8988T (cell line): ENCODE measurements around the gene PIP5K1B.

Experiments
- DNase-seq: peaks from one replicate; pipeline ENCODE4 v3.0.0; 2011

PIP5K1B gene

DNA sequence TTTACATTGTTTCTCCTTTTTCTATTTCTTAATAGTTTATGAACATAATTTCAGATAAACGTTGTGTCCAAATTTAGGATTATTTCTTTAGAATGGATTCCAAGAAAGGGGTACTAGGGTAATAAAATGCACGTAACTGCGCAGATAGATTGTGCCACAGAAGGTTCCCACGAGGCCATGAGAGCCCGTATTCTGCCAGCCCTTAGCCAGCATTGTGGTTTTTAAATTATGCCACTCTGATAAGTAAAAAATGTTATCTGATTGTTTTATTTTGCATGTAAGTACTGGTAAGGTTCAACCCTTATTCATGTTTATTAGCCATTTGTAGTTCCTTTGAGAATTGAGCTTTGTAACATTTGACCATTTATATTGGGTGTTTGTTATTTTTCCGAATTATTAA lies 220.1 kb downstream of the PIP5K1B start:
- no peak for DNase-seq

DNA sequence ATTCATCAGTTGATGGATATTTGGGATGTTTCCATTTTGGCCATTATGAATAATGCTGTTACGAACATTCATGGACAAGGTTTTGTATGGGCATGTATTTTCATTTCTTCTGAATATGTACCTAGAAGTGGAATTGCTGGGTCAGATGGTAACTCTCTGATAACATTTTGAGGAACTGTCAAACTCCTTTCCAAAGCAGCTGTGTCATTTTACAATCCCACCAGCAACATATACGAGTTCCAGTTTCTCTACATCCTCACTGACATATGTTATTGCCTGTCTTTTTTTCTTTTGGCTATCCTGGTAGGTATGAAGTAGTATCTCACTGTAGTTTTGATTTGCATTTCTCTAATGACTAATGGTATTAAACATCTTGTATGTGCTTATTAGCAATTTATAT lies 222.1 kb downstream of the PIP5K1B start:
- no peak for DNase-seq

DNA sequence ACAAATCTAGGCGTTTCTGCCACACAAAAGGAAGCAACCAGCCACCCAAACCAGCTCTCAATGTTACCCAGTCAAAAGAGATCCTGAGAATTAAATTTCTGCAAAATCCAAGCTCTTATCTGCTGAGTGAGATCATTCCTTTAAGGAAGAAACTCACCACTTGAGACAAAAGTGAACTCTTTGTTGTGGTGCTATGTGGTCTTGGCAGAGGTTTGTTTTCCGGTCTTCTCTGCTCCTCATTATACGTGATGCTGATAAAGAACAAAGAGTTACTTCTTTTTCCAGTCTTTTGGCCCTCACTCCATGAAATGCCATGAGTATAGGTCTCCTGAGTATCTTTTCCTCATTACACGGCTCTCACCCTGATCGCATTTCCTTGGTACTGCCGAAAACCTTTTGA lies 226.8 kb downstream of the PIP5K1B start:
- no peak for DNase-seq

DNA sequence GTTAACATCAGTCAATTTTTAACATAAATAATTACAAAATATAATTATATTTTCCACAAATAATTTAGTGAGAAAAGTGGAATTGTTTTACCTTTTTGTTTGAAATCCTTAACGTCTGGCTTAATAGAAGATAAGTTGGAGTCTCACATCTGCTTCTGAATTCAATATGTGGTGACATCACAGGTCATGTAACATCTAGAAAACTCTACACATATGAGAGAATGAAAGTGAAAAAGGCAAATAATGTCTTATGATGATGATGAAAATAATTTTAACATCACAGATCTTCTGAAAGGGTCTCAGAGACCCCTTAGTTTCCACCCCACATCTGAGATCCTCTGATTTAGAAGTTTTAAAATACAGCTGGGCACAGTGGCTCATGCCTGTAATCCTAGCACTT lies 227.4 kb downstream of the PIP5K1B start:
- DNase-seq, result no peak

DNA sequence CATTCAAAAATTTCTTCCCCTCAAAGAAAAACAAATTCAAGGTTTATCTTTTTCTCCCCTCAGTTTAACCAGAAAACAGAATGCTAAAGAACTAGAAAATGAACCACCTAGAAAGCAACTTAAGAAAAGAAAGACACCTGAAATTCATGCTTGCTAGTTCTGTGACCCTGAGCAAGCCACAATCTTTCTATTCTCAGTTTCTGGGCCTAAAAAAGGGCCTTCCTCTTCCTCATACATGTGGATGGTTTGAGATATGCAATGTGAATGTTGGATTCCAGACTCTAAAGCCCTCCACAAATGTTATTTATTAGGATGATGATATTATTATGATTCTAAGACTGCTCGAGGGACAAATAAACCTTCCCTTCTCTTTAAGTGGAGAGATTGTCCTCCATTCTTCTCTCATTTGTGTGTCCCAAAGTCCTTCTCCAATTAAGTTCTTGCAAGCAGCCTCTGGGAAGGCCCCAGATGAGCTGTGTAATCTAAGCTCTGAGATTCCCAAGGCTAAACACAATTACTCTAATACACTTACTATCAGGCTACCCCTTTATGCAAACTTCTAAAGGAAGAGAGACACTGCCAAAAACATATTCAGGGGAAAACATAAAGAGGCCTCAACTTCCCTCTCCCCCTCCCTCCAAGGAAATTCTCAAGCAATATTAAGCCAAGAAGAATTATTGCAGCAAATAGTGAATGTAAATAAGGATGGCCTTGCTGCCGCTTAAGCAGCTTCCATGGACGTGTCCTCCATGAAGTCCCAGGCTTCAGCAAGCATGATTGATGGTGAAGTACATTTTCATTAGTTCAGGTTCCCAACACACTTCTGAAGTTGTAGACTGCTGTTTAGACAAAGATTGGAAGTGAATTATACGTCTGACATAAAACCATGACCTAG lies 228.6 kb downstream of the PIP5K1B start:
- no peak for DNase-seq

DNA sequence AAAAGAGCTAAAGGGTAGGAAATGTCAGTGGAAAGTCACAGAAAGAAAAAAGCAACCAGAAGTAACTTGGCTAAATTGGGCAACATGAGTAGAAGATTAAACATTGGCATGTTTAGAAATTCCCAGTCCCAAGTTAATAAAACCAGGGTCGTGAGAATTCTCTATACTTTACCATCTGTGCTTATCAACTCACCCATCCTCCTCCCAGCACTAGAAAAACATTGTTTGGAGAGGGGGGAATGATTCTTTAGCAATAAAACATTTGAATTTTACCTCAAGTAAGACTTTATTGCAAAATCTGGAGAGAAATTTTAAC lies 229.2 kb downstream of the PIP5K1B start:
- no peak for DNase-seq

DNA sequence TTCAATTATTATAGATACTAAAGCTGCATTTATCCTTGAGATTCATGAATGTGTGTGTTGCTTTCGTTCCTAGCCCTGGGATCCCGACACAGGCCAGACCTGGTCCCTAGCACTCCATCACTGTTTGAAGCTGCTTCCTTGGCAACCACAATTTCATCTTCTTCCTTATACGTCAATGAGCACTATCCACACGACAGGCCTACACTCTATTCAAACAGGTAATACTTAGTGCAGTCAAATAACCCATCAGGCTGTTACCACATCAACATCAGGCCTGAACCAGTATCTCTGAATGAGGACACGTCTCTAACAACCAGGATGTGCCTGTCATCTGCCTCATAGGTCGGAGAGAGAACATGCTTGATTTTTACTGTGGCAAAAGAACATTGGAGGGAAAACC lies 235.5 kb downstream of the PIP5K1B start:
- DNase-seq, result no peak

DNA sequence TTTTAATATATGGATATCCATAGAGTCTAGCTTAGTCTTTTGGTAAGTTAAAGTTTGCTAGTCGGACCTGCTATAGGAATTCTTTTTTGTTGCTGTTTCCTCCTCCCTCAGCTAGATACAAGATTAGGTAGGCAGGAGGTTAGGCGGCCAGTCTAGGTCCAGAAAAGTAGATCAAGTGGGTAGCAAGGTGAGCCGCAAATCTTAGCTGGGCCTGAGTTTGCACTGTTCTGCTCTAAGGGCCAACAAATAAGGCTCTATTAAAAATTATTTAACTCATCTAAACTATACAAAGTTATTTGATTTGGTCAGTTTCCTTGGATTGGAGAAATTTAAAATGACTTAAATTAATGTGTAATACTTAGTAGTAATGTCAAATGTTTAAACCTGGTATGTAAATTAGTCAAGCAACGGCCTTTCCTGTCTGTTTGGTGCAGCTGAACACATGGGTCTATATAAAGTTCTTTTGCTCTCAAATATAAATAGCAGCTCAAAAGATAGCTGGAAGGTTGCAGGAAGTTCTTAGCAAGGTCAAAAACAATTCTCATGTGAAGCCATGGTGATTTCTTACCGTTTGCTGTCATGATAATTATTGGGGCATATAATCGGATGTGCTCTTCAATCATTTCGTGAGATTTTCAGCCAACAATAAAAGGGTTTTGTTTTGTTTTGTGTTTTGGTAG lies 236.9 kb downstream of the PIP5K1B start:
- DNase-seq, result no peak

DNA sequence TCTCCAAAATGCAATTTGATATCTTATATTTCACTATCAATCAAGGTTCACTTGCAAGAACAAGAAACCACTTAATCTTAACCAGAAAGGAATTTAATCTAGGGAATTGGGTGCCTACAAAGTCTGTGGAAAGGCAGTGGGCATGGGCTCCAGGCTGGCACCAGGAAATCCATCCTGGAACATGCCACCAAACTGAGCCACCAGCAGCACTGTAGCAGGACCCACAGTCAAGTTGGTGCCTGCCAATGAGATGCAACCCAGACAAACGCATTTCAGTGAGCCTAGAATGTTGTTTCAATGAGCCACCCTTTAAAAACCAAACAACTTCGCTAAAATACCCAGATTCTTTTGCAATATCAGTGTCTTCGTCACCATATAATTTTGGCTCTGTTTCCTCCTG lies 237.8 kb downstream of the PIP5K1B start:
- DNase-seq, result no peak

DNA sequence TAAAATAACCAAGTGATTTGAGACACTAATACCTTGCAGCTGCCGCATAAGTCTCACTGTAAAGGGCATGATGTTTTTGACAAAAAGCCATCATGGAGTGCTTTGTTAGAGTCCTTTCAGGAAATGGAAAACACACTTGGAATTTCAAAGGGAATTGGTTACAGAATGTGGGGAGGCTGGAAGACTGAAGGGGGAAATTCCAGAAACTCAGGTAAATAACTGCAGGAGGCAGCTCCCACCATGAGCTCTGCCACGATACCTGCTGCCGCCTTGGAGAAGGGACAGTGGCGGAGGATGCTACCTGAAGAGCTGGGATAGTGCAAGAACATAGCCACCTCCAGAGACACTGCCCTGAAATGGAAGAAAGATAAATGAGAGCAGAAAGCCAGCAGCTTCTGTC lies 242.0 kb downstream of the PIP5K1B start:
- no peak for DNase-seq

DNA sequence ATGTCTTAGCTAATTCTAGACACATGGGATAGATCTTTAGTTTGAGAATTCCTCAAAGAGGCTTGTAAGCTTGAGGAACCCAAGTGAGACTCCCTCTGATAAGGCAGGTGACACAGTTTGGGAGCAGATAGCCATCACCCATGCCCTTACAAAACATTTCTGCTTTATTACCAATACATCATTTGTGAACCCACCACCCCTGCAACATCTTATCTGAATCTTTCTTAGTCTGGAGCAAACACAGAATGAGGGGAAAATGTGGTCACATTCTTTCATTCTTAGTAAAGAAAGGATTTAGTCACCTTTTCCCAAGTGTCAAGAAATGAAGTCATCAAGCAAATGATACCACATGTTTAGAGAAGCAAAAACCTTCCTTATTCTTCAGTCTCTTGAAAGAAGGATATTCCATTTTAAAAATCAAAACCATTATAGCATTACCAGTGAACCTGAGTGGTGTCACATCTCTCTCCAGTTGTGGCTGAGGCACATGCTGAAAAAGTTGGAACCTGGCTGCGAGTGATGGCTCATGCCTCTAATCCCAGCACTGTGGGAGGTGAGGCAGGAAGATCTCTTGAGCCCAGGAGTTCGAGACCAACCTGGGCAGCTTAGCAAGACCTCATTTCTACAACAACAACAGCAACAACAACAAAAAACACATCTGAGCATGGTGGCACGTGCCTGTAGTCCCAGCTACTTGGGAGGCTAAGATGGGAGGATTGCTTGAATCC lies 243.0 kb downstream of the PIP5K1B start:
- DNase-seq, result no peak

DNA sequence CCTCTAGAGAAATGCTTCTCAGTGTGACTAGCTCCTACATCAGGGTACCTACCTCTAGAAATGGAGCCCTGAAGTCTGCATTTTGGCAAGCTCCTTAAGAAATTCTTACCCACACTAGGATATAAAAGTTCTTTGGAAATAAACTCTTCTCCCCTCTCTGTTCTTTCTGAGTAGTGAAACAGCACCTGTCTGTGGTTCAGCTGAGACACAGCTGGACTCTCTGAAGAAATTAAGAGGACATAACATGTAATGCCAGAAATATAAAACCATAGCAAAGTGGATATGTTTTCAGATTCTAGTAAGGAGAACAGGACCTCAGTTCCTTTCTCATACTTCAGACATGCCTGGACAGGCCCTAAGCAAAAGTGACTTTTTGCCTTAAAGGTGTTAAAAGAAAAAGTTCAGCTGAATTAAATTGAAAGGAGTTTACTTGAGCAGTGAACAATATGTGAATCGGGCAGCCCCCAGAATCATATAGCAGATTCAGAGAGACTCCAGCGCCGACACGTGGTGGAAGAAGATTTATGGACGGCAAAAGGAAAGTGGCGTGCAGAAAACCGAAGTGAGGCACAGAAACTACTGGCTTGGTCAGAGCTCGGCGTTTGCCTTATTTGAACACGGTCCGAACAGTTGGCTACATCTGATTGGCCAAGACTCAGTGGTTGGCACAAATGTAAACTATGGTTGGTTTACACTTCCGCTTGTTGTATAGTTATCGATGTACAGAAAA lies 244.4 kb downstream of the PIP5K1B start:
- DNase-seq, result no peak

DNA sequence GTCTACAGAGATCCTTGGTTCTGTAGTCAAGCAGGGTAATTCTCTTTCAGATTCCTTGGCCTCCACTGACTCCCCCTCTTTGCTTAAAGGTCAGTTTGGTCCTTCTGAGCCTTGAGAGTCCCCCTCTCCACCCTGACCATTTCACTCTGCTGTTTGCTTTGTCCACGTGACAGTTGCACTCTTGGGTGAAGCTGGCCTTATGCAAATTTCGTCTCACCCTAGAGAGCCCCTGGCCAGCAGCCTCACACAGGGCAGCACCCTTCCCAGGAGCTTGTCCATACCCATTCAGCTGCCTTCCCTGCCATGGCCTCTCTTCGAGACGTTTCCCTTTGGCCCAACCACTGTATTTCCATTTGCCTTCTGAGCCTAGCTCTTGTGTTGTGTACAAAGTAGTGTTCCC lies 245.1 kb downstream of the PIP5K1B start:
- no peak for DNase-seq

DNA sequence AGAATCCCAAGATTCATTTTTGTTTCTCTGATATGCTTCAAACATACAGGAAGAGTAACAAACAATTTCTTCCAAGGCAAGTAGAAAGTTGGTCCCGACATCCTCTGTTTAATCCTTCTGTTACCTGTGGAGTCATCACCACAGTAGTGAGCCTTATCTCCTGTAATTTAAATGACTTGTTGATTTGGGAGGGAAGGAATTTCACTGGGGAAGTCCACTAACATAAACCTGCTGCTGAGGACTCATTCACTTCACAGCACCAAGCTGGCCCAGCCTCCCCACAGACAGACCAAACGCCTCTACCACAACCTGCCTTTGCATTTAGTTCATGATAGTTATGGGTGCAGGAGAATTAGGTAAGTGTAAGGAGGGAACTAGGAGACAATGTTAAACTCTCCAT lies 245.6 kb downstream of the PIP5K1B start:
- DNase-seq, result no peak

DNA sequence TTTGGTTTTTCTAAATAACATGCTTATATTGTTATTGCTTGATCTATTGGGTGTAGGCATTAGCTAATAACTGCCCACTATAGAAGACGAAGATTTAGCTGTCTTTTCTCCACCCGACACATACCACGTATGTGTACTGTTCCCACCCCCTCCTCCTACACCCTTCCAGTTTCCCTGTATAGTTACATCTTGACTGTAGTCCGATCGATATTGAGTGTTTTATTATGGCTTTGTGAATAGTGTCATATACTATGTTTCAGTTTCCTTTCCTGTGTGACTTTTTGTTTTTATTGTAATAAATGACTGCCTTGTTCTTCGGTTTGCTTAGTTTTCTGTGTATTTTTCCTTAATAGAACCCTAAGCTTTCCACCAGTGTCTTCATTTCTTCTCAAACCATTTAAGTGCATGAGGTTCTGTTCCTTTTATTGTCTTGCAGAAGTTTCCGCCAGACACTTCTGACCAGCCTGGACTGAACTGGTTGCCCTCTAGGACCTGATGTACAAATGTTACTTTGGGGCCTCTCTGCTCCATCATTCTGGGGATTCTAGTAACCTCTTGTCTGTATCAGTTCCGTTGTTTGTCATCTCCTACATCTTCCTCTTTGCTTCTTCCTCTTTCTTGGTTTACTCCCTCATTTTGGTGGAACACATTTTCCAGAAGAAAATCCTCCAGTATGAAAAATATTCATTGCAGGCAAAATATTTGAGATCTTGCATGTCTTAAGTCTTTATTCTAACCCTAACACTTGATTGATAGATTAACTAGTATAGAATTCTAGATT lies 247.0 kb downstream of the PIP5K1B start:
- DNase-seq, result no peak

DNA sequence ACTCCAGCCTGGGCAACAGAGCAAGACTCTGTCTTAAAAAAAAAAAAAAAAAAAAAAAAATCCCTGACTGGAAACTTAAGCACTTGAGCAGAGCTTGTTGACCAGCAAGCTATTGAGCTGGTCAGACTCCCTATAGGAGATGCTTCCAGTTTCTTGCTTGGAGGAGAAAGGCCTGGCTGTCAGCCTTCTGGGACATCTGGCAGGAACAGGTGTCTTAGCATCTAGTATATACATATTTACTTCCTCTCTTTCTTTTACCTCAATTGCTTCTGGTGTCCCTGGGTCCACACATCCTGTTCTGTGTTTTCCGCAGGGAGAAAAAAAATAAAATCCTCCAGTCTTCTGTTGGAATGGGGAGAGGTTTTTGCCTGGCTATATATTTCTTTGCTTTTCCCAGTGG lies 248.7 kb downstream of the PIP5K1B start:
- DNase-seq, result no peak

DNA sequence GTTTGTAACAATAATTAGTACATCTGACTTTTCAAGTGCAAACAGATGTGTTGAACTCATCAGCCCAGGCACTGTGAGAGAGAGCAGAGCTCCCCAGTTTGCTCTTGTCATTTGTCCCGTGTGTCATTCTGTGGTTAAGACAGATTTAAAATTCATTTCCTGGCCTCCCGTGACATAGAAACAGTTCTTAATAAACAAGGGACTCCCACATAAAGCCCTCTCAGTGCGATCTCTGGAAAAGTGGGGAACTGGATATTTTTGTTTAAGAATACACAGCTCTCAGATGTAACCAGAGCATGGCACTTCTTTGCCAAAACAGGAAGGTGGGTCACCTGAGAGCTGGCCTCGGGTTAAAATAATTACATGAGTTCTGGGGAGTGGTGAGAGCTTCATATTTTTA lies 250.3 kb downstream of the PIP5K1B start:
- DNase-seq, result no peak

DNA sequence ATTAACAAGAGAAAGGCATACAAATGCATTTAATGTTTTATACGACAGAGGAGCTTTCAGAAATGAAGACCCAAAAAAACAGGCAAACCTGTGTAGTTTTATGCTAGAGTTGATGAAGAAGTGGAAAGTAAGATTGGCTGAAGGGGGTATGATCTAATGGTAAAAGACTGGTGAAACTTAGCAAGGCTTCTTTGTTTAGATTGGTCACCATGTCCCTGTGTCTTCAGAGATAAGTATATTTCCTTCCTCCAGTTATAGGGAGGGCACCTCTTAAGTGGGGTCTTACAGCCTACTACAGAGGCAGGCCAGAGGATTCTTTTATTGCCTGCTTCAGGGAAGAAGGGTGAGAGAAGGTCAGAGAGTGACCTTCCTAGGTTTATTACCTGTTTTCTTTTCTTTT lies 252.4 kb downstream of the PIP5K1B start:
- DNase-seq, result no peak

DNA sequence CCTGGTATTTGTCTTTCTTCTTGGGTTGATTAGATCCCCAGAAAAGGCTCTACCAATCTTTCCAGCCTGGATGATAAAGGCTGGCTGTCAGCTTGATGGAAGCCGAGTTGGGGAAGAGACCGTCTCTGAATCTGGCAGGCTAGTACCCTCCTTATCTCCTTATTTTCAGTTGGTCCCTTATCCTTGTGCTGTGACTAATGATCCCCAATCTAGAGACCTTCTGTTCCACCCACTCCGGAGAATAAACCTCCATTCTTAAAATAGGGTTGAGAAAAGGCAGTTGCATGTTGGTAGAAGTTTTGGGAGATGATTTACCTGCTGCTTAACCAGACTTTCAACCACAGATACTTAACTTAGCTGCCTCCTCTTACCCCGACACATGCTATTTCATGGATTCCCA lies 256.5 kb downstream of the PIP5K1B start:
- DNase-seq, result no peak

DNA sequence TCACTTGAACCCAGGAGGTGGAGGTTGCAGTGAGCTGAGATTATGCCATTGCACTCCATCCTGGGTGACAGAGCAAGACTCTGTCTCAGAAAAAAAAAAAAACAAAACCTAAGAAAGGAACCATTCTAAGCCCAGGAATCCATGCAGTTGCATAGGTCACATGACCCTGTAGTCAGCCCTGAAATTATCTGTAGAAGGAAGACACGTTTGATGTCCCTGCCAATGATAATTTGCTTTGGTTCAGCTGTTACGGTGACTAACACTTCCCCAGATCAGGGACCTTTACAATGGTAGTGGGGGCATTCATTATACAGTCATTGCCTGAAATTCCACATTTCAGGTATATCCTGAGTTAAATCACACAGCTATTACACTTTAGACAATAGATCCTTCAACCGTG lies 258.4 kb downstream of the PIP5K1B start:
- no peak for DNase-seq

DNA sequence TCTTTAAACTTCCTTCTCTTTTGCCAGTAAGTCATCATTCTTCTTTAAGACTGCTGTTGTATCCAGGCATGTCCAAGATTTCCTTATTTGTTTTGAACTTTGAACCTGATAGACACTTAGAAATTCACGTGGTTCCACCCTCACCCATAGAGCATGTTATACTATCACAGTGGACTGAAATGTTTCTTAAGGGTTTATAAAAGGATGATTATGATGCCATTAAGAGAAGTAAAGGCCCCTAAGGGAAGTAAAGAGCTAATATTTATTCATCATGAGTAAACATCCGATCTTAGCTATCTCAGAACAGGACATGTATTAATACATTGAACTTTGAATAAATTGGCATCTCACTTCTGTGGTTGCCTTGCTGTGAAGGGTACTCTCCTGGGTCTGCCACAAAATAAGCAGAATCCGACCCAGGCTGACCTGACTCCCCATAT lies 259.1 kb downstream of the PIP5K1B start:
- DNase-seq, result no peak

DNA sequence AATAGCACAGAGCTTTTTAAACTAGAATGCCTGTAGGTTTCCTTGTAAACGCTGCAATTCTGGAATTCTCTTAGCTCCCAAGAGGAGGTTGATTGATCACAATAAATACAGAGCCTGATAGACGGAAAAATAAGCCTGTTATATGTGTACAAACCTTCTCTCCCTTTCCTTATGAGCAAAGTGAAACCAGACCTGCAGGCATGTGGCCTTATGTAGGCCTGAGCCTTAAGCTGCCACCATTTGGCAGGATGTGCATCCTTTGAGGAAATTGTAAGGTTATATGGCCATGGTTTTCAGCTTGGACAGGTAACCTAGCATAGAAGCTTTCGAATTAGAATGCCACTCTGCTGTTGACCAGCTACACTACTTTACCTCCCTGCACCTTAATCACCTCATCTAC lies 259.7 kb downstream of the PIP5K1B start:
- no peak for DNase-seq
